ENCODE data around the gene ATP2C1.

DNA sequence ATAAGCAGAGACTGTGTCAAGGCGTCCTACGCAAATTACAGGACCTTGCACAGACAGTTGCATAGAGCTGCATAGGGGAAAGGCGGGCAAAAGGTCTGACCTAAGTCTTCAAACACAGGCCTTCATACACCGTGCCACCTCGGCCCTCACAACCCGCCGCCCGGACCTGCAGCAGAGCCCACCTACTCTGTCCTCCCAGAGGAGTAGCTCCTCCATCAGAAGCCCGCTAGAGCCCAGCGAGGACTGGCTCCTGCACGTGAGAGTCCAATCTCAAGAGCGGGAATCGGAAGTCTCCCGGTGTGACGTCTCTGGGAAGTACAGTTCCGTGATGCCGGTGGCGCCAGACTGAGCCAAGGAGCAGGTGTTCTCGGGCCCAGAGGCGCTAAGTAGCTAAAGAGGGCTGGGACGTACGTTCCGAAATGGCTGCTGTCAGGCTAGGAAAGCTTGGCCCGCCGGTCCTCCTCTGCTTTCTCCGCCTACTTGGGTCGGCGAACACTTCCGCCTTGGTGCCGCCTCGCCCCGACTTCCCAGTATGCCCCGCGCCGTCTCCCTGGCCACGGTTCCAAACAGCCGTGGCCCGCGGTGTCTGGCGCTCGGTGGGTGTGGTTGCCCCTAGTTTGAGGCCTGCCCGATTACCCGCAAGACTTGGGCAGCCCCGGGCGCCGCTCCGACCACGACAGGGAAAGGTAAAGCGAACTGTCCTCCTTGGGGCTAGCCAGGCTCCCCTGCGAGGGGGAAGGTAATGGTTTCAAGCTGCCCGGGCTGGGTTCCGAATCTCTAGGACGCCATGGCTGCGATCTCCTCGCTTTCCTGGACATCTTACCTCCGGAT lies 132.7 kb downstream of the ATP2C1 start, which contains the start of the genes ASTE1 and NEK11:
- TF ChIP-seq CTCF (IDR thresholded peaks at IDR 0.05) (no peak), POLR2A (IDR thresholded peaks at IDR 0.05) (no peak)

Measured in lower leg skin (tissue), 3 donors.